H1 (cell line): ENCODE measurements around the gene GIPC2. TPM values are rescaled to one million over a fixed set of nuclear protein-coding genes. Genes with fewer than 3 reads are reported as not detected.

Experiments
- CTCF ChIA-PET: fragments of 300-600 bp; sonication (Branson Sonifier 250); formaldehyde crosslinking; loops from one replicate; lab custom pipeline; 2021; ENCODE audit not compliant: partially characterized antibody; lab: Charles Lee
- POLR2A ChIA-PET: fragments of 300-600 bp; sonication (Branson Sonifier 250); formaldehyde crosslinking; loops from one replicate; lab custom pipeline; 2021; ENCODE audit warnings: inconsistent platforms; ENCODE audit not compliant: partially characterized antibody; lab: Charles Lee
- DNase-seq, 2 experiments: peaks; one replicate each; pipeline versions ENCODE4 v3.0.0 to v3.0.0-alpha.2; 2010 to 2022; ENCODE audit warnings: low spot score in 2 of 2, low read depth in 1 of 2, mixed read lengths in 1 of 2
- FAIRE-seq: peaks from 2 replicates; lab custom pipeline; 2011; peaks lifted over from hg19 to GRCh38; lab: Jason Lieb, UNC
- H2AFZ ChIP-seq: 2 replicates; pipeline ENCODE4 v1.8.1; 2012; ENCODE audit warnings: low read length, inconsistent platforms
- H2AK5ac ChIP-seq: 2 replicates; pipeline ENCODE4 v1.6.1; 2013; ENCODE audit warnings: low read depth, low read length
- H2BK120ac ChIP-seq: replicated peaks from 2 replicates; pipeline ENCODE3; 2013; ENCODE audit warnings: low read depth, low read length, inconsistent platforms
- H2BK12ac ChIP-seq: 2 replicates; pipeline ENCODE4 v1.6.1; 2013; ENCODE audit warnings: low read depth, low read length
- H2BK15ac ChIP-seq: 2 replicates; pipeline ENCODE4 v1.6.1; 2013; ENCODE audit warnings: low read length
- H2BK20ac ChIP-seq: 2 replicates; pipeline ENCODE4 v1.6.1; 2013; ENCODE audit warnings: low read length
- H2BK5ac ChIP-seq: 2 replicates; pipeline ENCODE4 v1.6.1; 2013; ENCODE audit warnings: low read depth, low read length
- H3K14ac ChIP-seq: 2 replicates; pipeline ENCODE4 v1.6.1; 2013; ENCODE audit warnings: inconsistent platforms; ENCODE audit not compliant: insufficient read length
- H3K18ac ChIP-seq: 2 replicates; pipeline ENCODE4 v1.6.1; 2013; ENCODE audit warnings: low read length; ENCODE audit errors: extremely low read depth
- H3K23ac ChIP-seq: 2 replicates; pipeline ENCODE4 v1.6.1; 2013; ENCODE audit warnings: inconsistent platforms; ENCODE audit not compliant: insufficient read length
- H3K23me2 ChIP-seq: 2 replicates; pipeline ENCODE4 v1.6.1; 2013; ENCODE audit warnings: low read depth, low read length
- H3K27ac ChIP-seq: 2 replicates; pipeline ENCODE4 v1.6.1; 2011; ENCODE audit warnings: low read depth, low read length, inconsistent platforms
- H3K27me3 ChIP-seq, 4 experiments: replicated peaks in 1 of 4; 1 replicate in 1 of 4; 2 replicates in 3 of 4; pipeline versions ENCODE4 v1.6.1 to v1.8.1; 2011 to 2013; ENCODE audit warnings: low read length in 3 of 4, mild to moderate bottlenecking in 3 of 4, inconsistent platforms in 2 of 4, mixed read lengths in 2 of 4, moderate library complexity in 1 of 4; ENCODE audit not compliant: control insufficient read depth in 3 of 4, insufficient read depth in 3 of 4; ENCODE audit errors: extremely low read depth in 1 of 4
- H3K36me3 ChIP-seq, 4 experiments: 2 replicates each; pipeline versions ENCODE4 v1.6.1 to v1.8.1; 2011 to 2013; ENCODE audit warnings: mild to moderate bottlenecking in 4 of 4, low read length in 3 of 4, moderate library complexity in 2 of 4, control low read depth in 1 of 4, inconsistent platforms in 1 of 4; ENCODE audit not compliant: insufficient read depth in 4 of 4, control insufficient read depth in 2 of 4
- H3K4ac ChIP-seq: replicated peaks from 2 replicates; pipeline ENCODE3; 2013; ENCODE audit warnings: low read length, low read depth, mixed read lengths, inconsistent platforms; ENCODE audit not compliant: insufficient read length
- H3K4me1 ChIP-seq, 4 experiments: replicated peaks in 1 of 4; 1 replicate in 1 of 4; 2 replicates in 3 of 4; pipeline versions ENCODE4 v1.6.1 to v1.8.1; 2011 to 2013; ENCODE audit warnings: low read length in 3 of 4, inconsistent platforms in 2 of 4, mixed read lengths in 1 of 4; ENCODE audit not compliant: insufficient read depth in 4 of 4, control insufficient read depth in 3 of 4
- H3K4me2 ChIP-seq, 2 experiments: 2 replicates each; pipeline versions ENCODE4 v1.6.1 to v1.8.1; 2011 to 2013; ENCODE audit warnings: low read depth in 2 of 2, low read length in 2 of 2, control low read depth in 1 of 2, inconsistent platforms in 1 of 2, mild to moderate bottlenecking in 1 of 2; ENCODE audit not compliant: insufficient read depth in 1 of 2
- H3K4me3 ChIP-seq, 4 experiments: fragments of 200-600, 300-600 bp in 1 of 4; sonication (generic), shearing (Covaris generic), sonication (Bioruptor Twin) in 1 of 4; 2 replicates each; pipeline versions ENCODE4 v1.5.1 to v1.8.1; 2011 to 2016; ENCODE audit warnings: low read length in 4 of 4, low read depth in 3 of 4, control low read depth in 2 of 4, inconsistent platforms in 2 of 4, mild to moderate bottlenecking in 2 of 4, mixed read lengths in 1 of 4, moderate library complexity in 1 of 4; ENCODE audit not compliant: insufficient read depth in 2 of 4; ENCODE audit errors: extremely low read depth in 1 of 4
- H3K56ac ChIP-seq: replicated peaks from 2 replicates; pipeline ENCODE3; 2013; ENCODE audit warnings: low read depth, mild to moderate bottlenecking, mixed read lengths, low read length, inconsistent platforms; ENCODE audit not compliant: insufficient read length
- H3K79me1 ChIP-seq: 2 replicates; pipeline ENCODE4 v1.6.1; 2013; ENCODE audit warnings: low read depth, low read length, control low read depth
- H3K79me2 ChIP-seq, 2 experiments: 2 replicates each; pipeline versions ENCODE4 v1.6.1 to v1.8.1; 2012 to 2013; ENCODE audit warnings: low read length in 2 of 2, mild to moderate bottlenecking in 2 of 2, inconsistent platforms in 1 of 2; ENCODE audit not compliant: insufficient read depth in 2 of 2, control insufficient read depth in 1 of 2
- H3K9ac ChIP-seq, 4 experiments: replicated peaks in 1 of 4; 1 replicate in 1 of 4; 2 replicates in 3 of 4; pipeline versions ENCODE4 v1.6.1 to v1.8.1; 2011 to 2013; ENCODE audit warnings: low read depth in 3 of 4, low read length in 3 of 4, control low read depth in 2 of 4, mild to moderate bottlenecking in 2 of 4, moderate library complexity in 2 of 4, inconsistent platforms in 1 of 4; ENCODE audit errors: extremely low read depth in 1 of 4
- H3K9me3 ChIP-seq, 2 experiments: 2 replicates each; pipeline versions ENCODE4 v1.6.1 to v1.8.1; 2012 to 2013; ENCODE audit warnings: mild to moderate bottlenecking in 2 of 2, moderate library complexity in 2 of 2, control low read depth in 1 of 2, inconsistent platforms in 1 of 2, low read depth in 1 of 2, low read length in 1 of 2, mixed read lengths in 1 of 2; ENCODE audit not compliant: insufficient read depth in 2 of 2
- H4K20me1 ChIP-seq, 2 experiments: replicated peaks in 1 of 2; 2 replicates each; pipeline versions ENCODE3 to v1.8.1; 2011 to 2013; ENCODE audit warnings: inconsistent platforms in 2 of 2, low read length in 2 of 2, mild to moderate bottlenecking in 1 of 2; ENCODE audit not compliant: insufficient read depth in 2 of 2, control insufficient read depth in 1 of 2
- H4K5ac ChIP-seq: 2 replicates; pipeline ENCODE4 v1.6.1; 2013; ENCODE audit warnings: low read length, low read depth, mixed read lengths, inconsistent platforms; ENCODE audit not compliant: insufficient read length
- H4K8ac ChIP-seq: 2 replicates; pipeline ENCODE4 v1.8.0; 2013; ENCODE audit warnings: mild to moderate bottlenecking, moderate library complexity, low read length, inconsistent platforms; ENCODE audit not compliant: insufficient read depth; ENCODE audit errors: extremely low read depth
- H4K91ac ChIP-seq: replicated peaks from 2 replicates; pipeline ENCODE3; 2013; ENCODE audit warnings: low read length, mixed read lengths, inconsistent platforms; ENCODE audit not compliant: insufficient read length
- ASH2L ChIP-seq: fragments of 200-600, 300-600 bp; sonication (generic); IDR thresholded peaks from one replicate; pipeline ENCODE4 v1.7.1; 2017; ENCODE audit warnings: low read length
- CHD1 ChIP-seq: IDR thresholded peaks from 2 replicates; pipeline ENCODE4 v1.6.1; 2012; ENCODE audit warnings: low read depth, low read length, improper control_type of control experiment
- CHD2 ChIP-seq: IDR thresholded peaks from 2 replicates; pipeline ENCODE4 v1.6.1; 2012; ENCODE audit warnings: low read length, improper control_type of control experiment
- CTCF ChIP-seq, 3 experiments: IDR thresholded peaks; 1 replicate in 2 of 3; 2 replicates in 1 of 3; pipeline versions ENCODE4 v1.5.1 to v1.6.1; 2011; ENCODE audit warnings: low read length in 3 of 3, mild to moderate bottlenecking in 3 of 3, inconsistent platforms in 2 of 3, low read depth in 1 of 3, moderate library complexity in 1 of 3; ENCODE audit not compliant: insufficient read depth in 1 of 3; ENCODE audit errors: control extremely low read depth in 1 of 3
- GTF2F1 ChIP-seq: IDR thresholded peaks from 2 replicates; pipeline ENCODE4 v1.6.1; 2012; ENCODE audit warnings: low read depth, low read length, improper control_type of control experiment, borderline replicate concordance
- HDAC2 ChIP-seq, 2 experiments: fragments of 300-600 bp in 1 of 2; sonication (generic) in 1 of 2; IDR thresholded peaks; 2 replicates each; pipeline ENCODE4 v1.6.1; 2011 to 2012; ENCODE audit warnings: low read depth in 2 of 2, low read length in 2 of 2, mild to moderate bottlenecking in 2 of 2, moderate library complexity in 2 of 2, borderline replicate concordance in 1 of 2, inconsistent platforms in 1 of 2
- KDM4A ChIP-seq: IDR thresholded peaks from one replicate; pipeline ENCODE4 v1.7.1; 2012; ENCODE audit warnings: low read depth, mild to moderate bottlenecking, moderate library complexity, low read length, inconsistent platforms; ENCODE audit not compliant: severe bottlenecking
- RAD21 ChIP-seq, 2 experiments: IDR thresholded peaks in 1 of 2; conservative IDR thresholded peaks in 1 of 2; 2 replicates each; pipeline ENCODE4 v1.6.1; 2011; ENCODE audit warnings: low read depth in 2 of 2, low read length in 2 of 2, improper control_type of control experiment in 1 of 2, inconsistent platforms in 1 of 2, mild to moderate bottlenecking in 1 of 2, moderate library complexity in 1 of 2
- SAP30 ChIP-seq: fragments of 300-600 bp; sonication (generic); IDR thresholded peaks from 2 replicates; pipeline ENCODE4 v1.7.1; 2012; ENCODE audit warnings: low read length, moderate library complexity, mild to moderate bottlenecking, inconsistent platforms; ENCODE audit not compliant: insufficient read depth, insufficient replicate concordance
- SUZ12 ChIP-seq: fragments of 200-600 bp; sonication (generic); IDR thresholded peaks from 2 replicates; pipeline ENCODE4 v1.6.1; 2012; ENCODE audit warnings: mild to moderate bottlenecking, inconsistent platforms, low read length, moderate library complexity, mixed read lengths
- TAF1 ChIP-seq: IDR thresholded peaks from 2 replicates; pipeline ENCODE4 v1.6.1; 2011; ENCODE audit warnings: mild to moderate bottlenecking, low read depth, low read length
- WGBS, 2 experiments: shearing (Covaris generic) in 1 of 2; methylation state at CpG; one replicate each; pipeline versions ENCODE4 v1.1.6 to v1.1.7; 2013 to 2015; ENCODE audit warnings: low lambda C conversion rate in 2 of 2, mixed read lengths in 2 of 2, inconsistent platforms in 1 of 2, low coverage in 1 of 2, missing lambda C conversion rate in 1 of 2; ENCODE audit not compliant: insufficient replicate concordance in 2 of 2, insufficient coverage in 1 of 2, insufficient read length in 1 of 2; ENCODE audit errors: extremely low coverage in 1 of 2, missing lambda C conversion rate in 1 of 2; 5-methylcytosine and 5-hydroxymethylcytosine counted together
- polyA plus RNA-seq, 7 experiments: library from polyadenylated mRNA; depleted of rRNA in 3 of 7; stranded (reverse) in 5 of 7; unstranded in 2 of 7; fragments of >200 nt in 5 of 7; fragments of 200-250 nt in 2 of 7; gene quantifications; 1 replicate in 5 of 7; 2 replicates in 1 of 7; 4 replicates in 1 of 7; pipeline versions ENCODE4 v1.2.1 to v1.2.3, GENCODE V29; 2011 to 2013; ENCODE audit warnings: missing spikeins in 2 of 7, mixed read lengths in 2 of 7
- total RNA-seq: library from RNA; stranded (reverse); fragmentation: NEBNext Ultra II Directional; extraction: Animal tissue kit (Norgen Biotek cat#: 25700); gene quantifications from 2 replicates; pipeline ENCODE4 v1.2.1, GENCODE V29; 2021

The GIPC2 gene
- total and polyA plus RNA-seq, 2 of the 8 experiments (the other 6 are each of a cell fraction or from before 2014, with no cell fraction given), result 0.29 to 0.69 TPM

- ChIA-PET POLR2A (no interaction called here), CTCF (interaction anchor here (0.5 to 0.9 kb wide), 3 partner anchors 18 to 50 kb away, joined by 3 read pairs; no protein-coding TSS in a partner anchor)
- DNase-seq, result no peak
- TF ChIP-seq KDM4A, result no peak
- no peak for TF ChIP-seq CHD1
- TF ChIP-seq SAP30, result no peak
- no peak for TF ChIP-seq CHD2
- no peak for TF ChIP-seq HDAC2 (IDR thresholded peaks at IDR 0.05; ENCODE audit: borderline replicate concordance in 1 of 2, low read depth in 2 of 2, low read length in 2 of 2)
- no peak for TF ChIP-seq TAF1
- no peak for TF ChIP-seq GTF2F1
- TF ChIP-seq ASH2L, result no peak
- no peak for TF ChIP-seq RAD21 (IDR thresholded peaks at IDR 0.05 in 1 of 2, conservative IDR thresholded peaks at IDR 0.05 in 1 of 2; ENCODE audit: low read depth in 2 of 2, low read length in 2 of 2)
- no peak for TF ChIP-seq SUZ12
- no peak for TF ChIP-seq CTCF (IDR thresholded peaks at IDR 0.05; ENCODE audit: control extremely low read depth in 1 of 3, insufficient read depth in 1 of 3, low read depth in 1 of 3, low read length in 3 of 3)
These were observed 5.2 kb downstream of the GIPC2 start for GRCh38 chr1:78051005-78051404.

More at GRCh38 chr1:78051005-78051404, 5.2 kb downstream of the GIPC2 start:
- FAIRE-seq, result no peak
- Histone ChIP-seq H2AK5ac (no peak overlapping the region), H3K79me2 (no peaks in the 10 kb centered on the region), H4K5ac (no peak overlapping the region), H3K23me2 (peaks cover 6% of the 10 kb centered on the region; the same call in 1 of the 2 replicates), H3K27ac (no peak overlapping the region), H2BK12ac (no peak overlapping the region), H4K91ac (no peak overlapping the region), H3K56ac (no peak overlapping the region), H3K9me3 (no peaks in the 10 kb centered on the region), H3K36me3 (no peaks in the 10 kb centered on the region), H3K23ac (no peak overlapping the region), H2BK5ac (no peak overlapping the region), H3K4me1 (peaks cover 0 to 8% (median 3%) of the 10 kb centered on the region in 4 experiments; a peak in 3 of 7 replicates), H3K18ac (no peak overlapping the region), H3K79me1 (no peaks in the 10 kb centered on the region), H2BK20ac (no peak overlapping the region), H3K14ac (no peak overlapping the region), H4K8ac (no peak overlapping the region), H4K20me1 (no peaks in the 10 kb centered on the region), H3K4me3 (no peak overlapping the region), H2AFZ (no peak overlapping the region), H3K9ac (no peak overlapping the region), H3K27me3 (peaks cover 0 to 18% (median 14%) of the 10 kb centered on the region in 4 experiments; a peak in 6 of 7 replicates), H2BK120ac (no peak overlapping the region), H2BK15ac (no peak overlapping the region), H3K4me2 (no peak overlapping the region), H3K4ac (no peak overlapping the region)
- 92% methylated on average over 2 of the region's 2 CpGs; no CpG with 5 or more reads in 1 of the 2 experiments for WGBS, 2 experiments
